Left lobe of liver (tissue), 2 donors: Measurements from ENCODE around the gene MYLK. TPM values are rescaled to one million over a fixed set of nuclear protein-coding genes. Genes with fewer than 3 reads are reported as not detected.
"Not testable (repeated sequence)": the region's sequence is repeated elsewhere in the genome, so short reads cannot be mapped to it uniquely, and the experiment has no call there.

Source experiments
- ATAC-seq: fragments of 200-7000 bp; cut with Tn5 transposase; one replicate; pipeline ENCODE4 v1.9.1; 2020; ENCODE audit warnings: mild to moderate bottlenecking, moderate library complexity
- DNase-seq: peaks from one replicate; pipeline ENCODE4 v3.0.0-alpha.2; 2020; ENCODE audit warnings: low spot score
- total RNA-seq: library from RNA; stranded (reverse); gene quantifications from one replicate; pipeline ENCODE4 v1.2.1, GENCODE V29; 2021
- donor health status: DM: no; HTN: no; CAD: no; lungs with moderate emphysema.
- donor health status: DM: no; HTN: yes; CAD: no.

Gene MYLK
- total RNA-seq, 1 donor from 2014 or later, result 144 TPM

GRCh38 chr3:123708531-123708930, 175.6 kb downstream of the MYLK start:
- ATAC-seq (no peak), DNase-seq (no peak)

- ATAC-seq, DNase-seq: not testable (repeated sequence)
Measured at GRCh38 chr3:123707641-123708040, 176.5 kb downstream of the MYLK start.

- ATAC-seq (no peak), DNase-seq (no peak)
Measured at GRCh38 chr3:123706871-123707270, 177.3 kb downstream of the MYLK start.

- no peak for ATAC-seq
- no peak for DNase-seq
Measured at GRCh38 chr3:123705488-123706285, 178.4 kb downstream of the MYLK start.

- ATAC-seq, result peak; percentile 5
- DNase-seq, result not testable (repeated sequence)
Measured at GRCh38 chr3:123703663-123704062, 180.5 kb downstream of the MYLK start.

- ATAC-seq (peak; percentile 58), DNase-seq (no peak)
Measured at GRCh38 chr3:123702720-123703119, 181.4 kb downstream of the MYLK start.

- DNase-seq (peak; percentile 56), ATAC-seq (peak; percentile 65)
Measured at GRCh38 chr3:123702057-123702456, 182.1 kb downstream of the MYLK start.

GRCh38 chr3:123700791-123701722, 183.1 kb downstream of the MYLK start:
- DNase-seq (no peak), ATAC-seq (peak; percentile 31)

GRCh38 chr3:123698813-123699212, 185.3 kb downstream of the MYLK start:
- no peak for DNase-seq
- no peak for ATAC-seq

GRCh38 chr3:123696808-123697207, 187.3 kb downstream of the MYLK start:
- no peak for DNase-seq
- no peak for ATAC-seq

GRCh38 chr3:123695731-123696640, 188.1 kb downstream of the MYLK start:
- ATAC-seq (peak; percentile 27), DNase-seq (no peak)

- DNase-seq (no peak), ATAC-seq (no peak)
Measured at GRCh38 chr3:123695152-123695551, 189.0 kb downstream of the MYLK start.

GRCh38 chr3:123694366-123695087, 189.6 kb downstream of the MYLK start:
- DNase-seq (no peak), ATAC-seq (peak; percentile 4)

GRCh38 chr3:123693584-123694190, 190.4 kb downstream of the MYLK start:
- no peak for ATAC-seq
- no peak for DNase-seq

GRCh38 chr3:123692671-123693070, 191.5 kb downstream of the MYLK start:
- ATAC-seq (no peak), DNase-seq (no peak)

- ATAC-seq, result no peak
- no peak for DNase-seq
Measured at GRCh38 chr3:123692041-123692440, 192.1 kb downstream of the MYLK start.

GRCh38 chr3:123689831-123690230, 194.3 kb downstream of the MYLK start:
- ATAC-seq (no peak), DNase-seq (no peak)

- no peak for ATAC-seq
- no peak for DNase-seq
Measured at GRCh38 chr3:123688241-123688747, 195.8 kb downstream of the MYLK start.

- DNase-seq (no peak), ATAC-seq (peak; percentile 7)
Measured at GRCh38 chr3:123687286-123687685, 196.8 kb downstream of the MYLK start.
